Left ventricle myocardium inferior (tissue), 1 donor: ENCODE results near the gene MRC2. TPM values are rescaled to one million over a fixed set of nuclear protein-coding genes. Genes with fewer than 3 reads are reported as not detected.
"Not testable (repeated sequence)": the region's sequence is repeated elsewhere in the genome, so short reads cannot be mapped to it uniquely, and the experiment has no call there.

Experiments used
- DNase-seq: peaks from one replicate; pipeline ENCODE4 v3.0.0-alpha.2; 2020
- H3K27ac ChIP-seq: fragments of 200-600 bp; replicated peaks from 2 replicates; pipeline ENCODE4 v1.8.0; 2021
- H3K27me3 ChIP-seq: fragments of 200-600 bp; 2 replicates; pipeline ENCODE4 v1.8.0; 2021; ENCODE audit warnings: low read depth
- H3K36me3 ChIP-seq: fragments of 200-600 bp; 2 replicates; pipeline ENCODE4 v1.8.0; 2021
- H3K4me1 ChIP-seq: fragments of 200-600 bp; 2 replicates; pipeline ENCODE4 v1.8.0; 2021
- H3K4me3 ChIP-seq: fragments of 200-600 bp; 2 replicates; pipeline ENCODE4 v1.8.0; 2021; ENCODE audit warnings: mild to moderate bottlenecking, moderate library complexity
- H3K9me3 ChIP-seq: fragments of 200-600 bp; replicated peaks from 2 replicates; pipeline ENCODE4 v1.8.0; 2021
- intact Hi-C: fragments of 100-400 bp; cut with micrococcal nuclease; formaldehyde crosslinking; loops from one replicate; pipeline ENCODE4 v1.11.0; 2022
- total RNA-seq: library from RNA; stranded (reverse); fragmentation: NEBNext Ultra II Directional; extraction: Animal tissue kit (Norgen Biotek cat#: 25700); gene quantifications from one replicate; pipeline ENCODE4 v1.2.1, GENCODE V29; 2021
- TF ChIP-seq, protein P1 (sequence below): fragments of 200-600 bp; IDR thresholded peaks from 2 replicates; pipeline ENCODE4 v1.8.0; 2021; ENCODE audit warnings: antibody characterized with exemption, mild to moderate bottlenecking, borderline replicate concordance
- donor health status: DM: no; HTN: yes; CAD: no; lungs with severe emphysema.

Gene MRC2
- total RNA-seq, 1 donor from 2014 or later = 22.8 TPM

DNA sequence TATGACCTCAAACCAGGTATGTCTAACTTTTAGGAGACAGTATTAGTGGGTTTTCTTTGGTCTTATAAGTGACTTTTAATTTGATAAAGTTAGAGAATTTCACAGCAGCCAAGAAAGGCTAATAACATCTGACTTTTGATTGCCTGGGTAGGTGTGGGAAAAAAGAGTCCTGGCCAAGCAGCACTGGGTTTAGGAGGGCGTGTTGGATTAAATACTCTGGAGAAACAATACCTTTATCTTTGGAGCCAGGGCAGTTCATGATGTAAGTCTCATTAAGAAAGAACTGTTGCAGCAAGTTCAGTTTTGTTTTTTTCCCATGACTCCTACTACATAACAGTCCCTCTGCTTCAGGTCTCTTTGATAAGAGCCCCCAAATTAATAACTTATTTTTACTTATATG lies 26.7 kb upstream of the MRC2 start:
- peak overlapping the region; percentile 3 for H3K27ac ChIP-seq
- no peaks in the 10 kb centered on the region for H3K9me3 ChIP-seq
- TF ChIP-seq, protein P1, sequence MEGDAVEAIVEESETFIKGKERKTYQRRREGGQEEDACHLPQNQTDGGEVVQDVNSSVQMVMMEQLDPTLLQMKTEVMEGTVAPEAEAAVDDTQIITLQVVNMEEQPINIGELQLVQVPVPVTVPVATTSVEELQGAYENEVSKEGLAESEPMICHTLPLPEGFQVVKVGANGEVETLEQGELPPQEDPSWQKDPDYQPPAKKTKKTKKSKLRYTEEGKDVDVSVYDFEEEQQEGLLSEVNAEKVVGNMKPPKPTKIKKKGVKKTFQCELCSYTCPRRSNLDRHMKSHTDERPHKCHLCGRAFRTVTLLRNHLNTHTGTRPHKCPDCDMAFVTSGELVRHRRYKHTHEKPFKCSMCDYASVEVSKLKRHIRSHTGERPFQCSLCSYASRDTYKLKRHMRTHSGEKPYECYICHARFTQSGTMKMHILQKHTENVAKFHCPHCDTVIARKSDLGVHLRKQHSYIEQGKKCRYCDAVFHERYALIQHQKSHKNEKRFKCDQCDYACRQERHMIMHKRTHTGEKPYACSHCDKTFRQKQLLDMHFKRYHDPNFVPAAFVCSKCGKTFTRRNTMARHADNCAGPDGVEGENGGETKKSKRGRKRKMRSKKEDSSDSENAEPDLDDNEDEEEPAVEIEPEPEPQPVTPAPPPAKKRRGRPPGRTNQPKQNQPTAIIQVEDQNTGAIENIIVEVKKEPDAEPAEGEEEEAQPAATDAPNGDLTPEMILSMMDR = no peak
- peaks cover 16% of the 10 kb centered on the region for H3K4me1 ChIP-seq
- H3K36me3 ChIP-seq = peaks cover 89% of the 10 kb centered on the region
- intact Hi-C loops = no loop called here
- no peaks in the 10 kb centered on the region for H3K27me3 ChIP-seq
- no peak overlapping the region for H3K4me3 ChIP-seq
- no peak for DNase-seq

DNA sequence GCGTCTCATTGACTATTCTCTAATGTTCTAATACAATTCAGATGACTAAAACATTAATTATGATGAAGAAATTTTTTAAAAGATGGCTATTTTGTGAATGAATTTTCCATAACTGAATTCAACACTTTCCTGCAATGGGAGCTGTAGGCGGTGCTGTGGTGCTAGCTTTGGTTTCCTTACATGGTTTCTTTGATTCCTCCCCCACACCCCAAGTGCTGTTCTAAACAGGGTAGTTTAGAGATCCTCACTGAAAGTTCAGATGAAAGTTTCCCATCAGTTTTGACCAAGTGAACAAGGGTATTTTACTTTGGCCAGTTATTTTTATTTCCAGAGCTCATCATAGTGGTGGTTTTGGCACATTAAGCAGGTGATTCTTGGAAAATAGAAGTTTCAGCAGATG lies 26.0 kb upstream of the MRC2 start:
- peak overlapping the region; percentile 3 for H3K27ac ChIP-seq
- intact Hi-C loops = no loop called here
- H3K9me3 ChIP-seq = no peaks in the 10 kb centered on the region
- no peak overlapping the region for H3K4me3 ChIP-seq
- DNase-seq = no peak
- H3K36me3 ChIP-seq = peaks cover 89% of the 10 kb centered on the region
- no peaks in the 10 kb centered on the region for H3K27me3 ChIP-seq
- TF ChIP-seq, protein P1 = peak; percentile 13
- peaks cover 16% of the 10 kb centered on the region for H3K4me1 ChIP-seq

GRCh38 chr17:62603783-62604182 lies 23.7 kb upstream of the MRC2 start:
- DNase-seq, H3K27ac ChIP-seq, intact Hi-C loops, H3K4me3 ChIP-seq, H3K9me3 ChIP-seq, H3K4me1 ChIP-seq, H3K27me3 ChIP-seq: not testable (repeated sequence)
- peaks cover 95% of the 10 kb centered on the region for H3K36me3 ChIP-seq

DNA sequence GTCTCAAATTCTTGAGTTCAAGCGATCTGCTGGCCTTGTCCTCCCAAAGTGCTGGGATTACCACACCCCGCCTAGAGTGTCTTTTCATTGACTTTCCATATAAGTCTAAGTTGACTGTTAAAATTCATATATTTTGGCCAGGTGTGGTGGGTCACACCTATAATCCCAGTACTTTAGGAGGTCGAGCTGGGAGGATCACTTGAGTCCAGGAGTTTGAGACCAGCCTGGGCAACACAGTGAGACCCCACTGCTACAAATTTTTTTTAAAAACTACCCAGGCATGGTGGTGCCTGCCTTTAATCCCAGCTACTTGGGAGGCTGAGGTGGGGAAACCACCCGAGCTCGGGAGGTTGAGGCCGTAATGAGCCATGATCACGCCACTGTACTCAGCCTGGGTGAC lies 21.9 kb upstream of the MRC2 start:
- intact Hi-C loops = no loop called here
- H3K36me3 ChIP-seq = peaks cover 96% of the 10 kb centered on the region

GRCh38 chr17:62611292-62611691 lies 16.2 kb upstream of the MRC2 start:
- Histone ChIP-seq H3K27me3 (no peaks in the 10 kb centered on the region), H3K4me1 (peaks cover 13% of the 10 kb centered on the region), H3K4me3 (no peak overlapping the region), H3K9me3 (no peaks in the 10 kb centered on the region), H3K36me3 (peaks cover 83% of the 10 kb centered on the region), H3K27ac (no peak overlapping the region)
- intact Hi-C loops = no loop called here
- no peak for DNase-seq
- TF ChIP-seq, protein P1 = no peak

More for the DNA sequence above, 21.9 kb upstream of the MRC2 start:
- Histone ChIP-seq H3K9me3 (no peaks in the 10 kb centered on the region), H3K4me1 (peaks cover 8% of the 10 kb centered on the region), H3K4me3 (no peak overlapping the region), H3K27me3 (no peaks in the 10 kb centered on the region), H3K27ac (no peak overlapping the region)
- TF ChIP-seq, protein P1 = no peak
- DNase-seq = no peak

- H3K27ac ChIP-seq = peak overlapping the region; percentile 41
- H3K9me3 ChIP-seq = no peaks in the 10 kb centered on the region
- TF ChIP-seq, protein P1 = no peak
- H3K36me3 ChIP-seq = peaks cover 79% of the 10 kb centered on the region
- H3K27me3 ChIP-seq = no peaks in the 10 kb centered on the region
- DNase-seq = no peak
- H3K4me1 ChIP-seq = peaks cover 13% of the 10 kb centered on the region
- H3K4me3 ChIP-seq = no peak overlapping the region
- intact Hi-C loops = no loop called here
These were observed 15.7 kb upstream of the MRC2 start for GRCh38 chr17:62611728-62612127.

DNA sequence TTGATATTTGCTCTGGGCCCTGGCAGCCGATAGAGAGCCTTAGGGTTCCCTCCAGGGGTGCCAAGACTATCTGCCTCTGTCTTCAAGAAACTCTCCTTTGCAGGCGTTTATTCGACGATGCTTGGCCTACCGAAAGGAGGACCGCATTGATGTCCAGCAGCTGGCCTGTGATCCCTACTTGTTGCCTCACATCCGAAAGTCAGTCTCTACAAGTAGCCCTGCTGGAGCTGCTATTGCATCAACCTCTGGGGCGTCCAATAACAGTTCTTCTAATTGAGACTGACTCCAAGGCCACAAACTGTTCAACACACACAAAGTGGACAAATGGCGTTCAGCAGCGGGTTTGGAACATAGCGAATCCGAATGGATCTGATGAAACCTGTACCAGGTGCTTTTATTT lies 15.2 kb upstream of the MRC2 start:
- H3K27ac ChIP-seq = peak overlapping the region; percentile 51

DNA sequence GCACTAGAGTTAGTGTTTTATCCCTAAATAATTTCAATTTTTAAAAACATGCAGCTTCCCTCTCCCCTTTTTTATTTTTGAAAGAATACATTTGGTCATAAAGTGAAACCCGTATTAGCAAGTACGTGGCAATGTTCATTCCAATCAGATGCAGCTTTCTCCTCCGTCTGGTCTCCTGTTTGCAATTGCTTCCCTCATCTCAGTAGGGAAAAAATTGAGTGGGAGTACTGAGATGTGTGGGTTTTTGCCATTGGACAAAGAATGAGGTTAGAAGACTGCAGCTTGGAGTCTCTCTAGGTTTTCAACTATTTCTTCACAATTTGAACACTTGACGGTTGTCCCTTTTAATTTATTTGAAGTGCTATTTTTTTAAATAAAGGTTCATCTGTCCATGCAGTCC lies 14.4 kb upstream of the MRC2 start:
- H3K9me3 ChIP-seq, intact Hi-C loops, DNase-seq, H3K27me3 ChIP-seq, H3K4me3 ChIP-seq: not testable (repeated sequence)
- Histone ChIP-seq H3K36me3 (peaks cover 65% of the 10 kb centered on the region), H3K27ac (peak overlapping the region; percentile 51), H3K4me1 (peaks cover 23% of the 10 kb centered on the region)

More for the DNA sequence above, 15.2 kb upstream of the MRC2 start:
- H3K27me3 ChIP-seq, H3K4me3 ChIP-seq, DNase-seq, intact Hi-C loops, H3K9me3 ChIP-seq: not testable (repeated sequence)
- Histone ChIP-seq H3K36me3 (peaks cover 73% of the 10 kb centered on the region), H3K4me1 (peaks cover 15% of the 10 kb centered on the region)
